Measurements from ENCODE around the gene MGAT5B.
A peak's percentile ranks its signal among the peaks of the same experiment; 100 is the strongest.
"Not testable (repeated sequence)": the region's sequence is repeated elsewhere in the genome, so short reads cannot be mapped to it uniquely, and the experiment has no call there.

Gene MGAT5B

GRCh38 chr17:76949913-76950695 lies 81.9 kb downstream of the MGAT5B start:
- DNase-seq (ENCODE audit: low read depth in 2 of 2): no peak

GRCh38 chr17:76951375-76951905 lies 83.2 kb downstream of the MGAT5B start:
- no peak for DNase-seq (ENCODE audit: low read depth in 2 of 2)

GRCh38 chr17:76952402-76952801 lies 84.2 kb downstream of the MGAT5B start:
- DNase-seq (ENCODE audit: low read depth in 2 of 2): no peak

- no peak for DNase-seq (ENCODE audit: low read depth in 2 of 2)
Measured at GRCh38 chr17:76953066-76953465, 84.9 kb downstream of the MGAT5B start.

- DNase-seq (ENCODE audit: low read depth in 2 of 2): no peak
Measured at GRCh38 chr17:76953946-76954345, 85.7 kb downstream of the MGAT5B start.

GRCh38 chr17:76955191-76955590 lies 87.0 kb downstream of the MGAT5B start:
- no peak for DNase-seq (ENCODE audit: low read depth in 2 of 2)

- DNase-seq (ENCODE audit: low read depth in 2 of 2): no peak
Measured at GRCh38 chr17:76956846-76957540, 88.8 kb downstream of the MGAT5B start.

- DNase-seq (ENCODE audit: low read depth in 2 of 2): no peak
Measured at GRCh38 chr17:76957678-76958464, 89.7 kb downstream of the MGAT5B start.

- no peak for DNase-seq (ENCODE audit: low read depth in 2 of 2)
Measured at GRCh38 chr17:76958974-76959373, 90.8 kb downstream of the MGAT5B start.

- no peak for DNase-seq (ENCODE audit: low read depth in 2 of 2)
Measured at GRCh38 chr17:76961869-76962268, 93.7 kb downstream of the MGAT5B start.

- DNase-seq (ENCODE audit: low read depth in 2 of 2): no peak
Measured at GRCh38 chr17:76962858-76963257, 94.7 kb downstream of the MGAT5B start.

- DNase-seq (ENCODE audit: low read depth in 2 of 2): no peak
Measured at GRCh38 chr17:76966016-76966415, 97.8 kb downstream of the MGAT5B start.

GRCh38 chr17:76966486-76967181 lies 98.4 kb downstream of the MGAT5B start:
- DNase-seq (ENCODE audit: low read depth in 2 of 2): no peak

- DNase-seq (ENCODE audit: low read depth in 2 of 2): no peak
Measured at GRCh38 chr17:76967762-76968161, 99.6 kb downstream of the MGAT5B start.

GRCh38 chr17:76968707-76969597 lies 100.7 kb downstream of the MGAT5B start:
- peak; percentile 33 to 39 for DNase-seq (ENCODE audit: low read depth in 2 of 2)

- no peak for DNase-seq (ENCODE audit: low read depth in 2 of 2)
Measured at GRCh38 chr17:76969598-76970172, 101.5 kb downstream of the MGAT5B start.

- not testable (repeated sequence) for DNase-seq (ENCODE audit: low read depth in 2 of 2)
Measured at GRCh38 chr17:76970228-76970627, 102.0 kb downstream of the MGAT5B start.

- DNase-seq (ENCODE audit: low read depth in 2 of 2): no peak
Measured at GRCh38 chr17:76972046-76972641, 103.9 kb downstream of the MGAT5B start.

- no peak for DNase-seq (ENCODE audit: low read depth in 2 of 2)
Measured at GRCh38 chr17:76973040-76973439, 104.8 kb downstream of the MGAT5B start.

GRCh38 chr17:76974721-76975120 lies 106.5 kb downstream of the MGAT5B start:
- no peak for DNase-seq (ENCODE audit: low read depth in 2 of 2)

Measured in stimulated activated CD4-positive, alpha-beta T cell treated with anti-CD3 and anti-CD28 coated beads, Interleukin-4, amount 100 ng/mL, for 48 hours (primary cell).